Natural killer cell (primary cell): ENCODE data around the gene NUB1. TPM values are rescaled to one million over a fixed set of nuclear protein-coding genes. Genes with fewer than 3 reads are reported as not detected.

Experiments used
- ATAC-seq, 3 donors: fragments of 150-1000 bp in 2 of 3; fragments of 200-7000 bp in 1 of 3; cut with Tn5 transposase; 1 replicate in 1 of 3; 2 replicates in 2 of 3; pipeline ENCODE4 v1.10.0; 2021; ENCODE audit warnings: mild to moderate bottlenecking in 2 of 3, moderate library complexity in 2 of 3
- DNase-seq, 2 donors: peaks; one replicate each; pipeline versions ENCODE4 v3.0.0 to v3.0.0-alpha.2; 2013 to 2021; ENCODE audit warnings: mixed read lengths in 1 of 2
- H3K27ac ChIP-seq: one replicate; pipeline ENCODE4 v1.5.1; 2013; ENCODE audit warnings: mild to moderate bottlenecking, low read length
- H3K27me3 ChIP-seq: one replicate; pipeline ENCODE4 v1.6.1; 2013; ENCODE audit warnings: low read length; ENCODE audit not compliant: control insufficient read depth, insufficient read depth
- H3K36me3 ChIP-seq: one replicate; pipeline ENCODE4 v1.6.1; 2013; ENCODE audit warnings: low read length; ENCODE audit not compliant: control insufficient read depth, insufficient read depth
- H3K4me1 ChIP-seq: one replicate; pipeline ENCODE4 v1.6.1; 2013; ENCODE audit warnings: low read length; ENCODE audit not compliant: control insufficient read depth, insufficient read depth
- H3K4me3 ChIP-seq: one replicate; pipeline ENCODE4 v1.5.1; 2013; ENCODE audit warnings: low read length
- H3K9me3 ChIP-seq: one replicate; pipeline ENCODE4 v1.6.1; 2013; ENCODE audit warnings: low read length; ENCODE audit not compliant: control insufficient read depth, insufficient read depth
- H3K27ac Mint-ChIP-seq, 2 donors: one replicate each; pipeline ENCODE4 v1.8.0; 2022; ENCODE audit warnings: mild to moderate bottlenecking in 2 of 2, mixed read lengths in 2 of 2, moderate library complexity in 1 of 2
- H3K27me3 Mint-ChIP-seq, 2 donors: one replicate each; pipeline ENCODE4 v1.8.0; 2022; ENCODE audit warnings: low read depth in 2 of 2, mixed read lengths in 2 of 2
- H3K36me3 Mint-ChIP-seq: one replicate; pipeline ENCODE4 v1.8.0; 2022; ENCODE audit warnings: mixed read lengths
- H3K4me1 Mint-ChIP-seq, 2 donors: one replicate each; pipeline ENCODE4 v1.8.0; 2022; ENCODE audit warnings: mixed read lengths in 2 of 2
- H3K4me3 Mint-ChIP-seq: one replicate; pipeline ENCODE4 v1.8.0; 2022; ENCODE audit warnings: mild to moderate bottlenecking, moderate library complexity, mixed read lengths
- H3K9me3 Mint-ChIP-seq, 2 donors: one replicate each; pipeline ENCODE4 v1.8.0; 2022; ENCODE audit warnings: mixed read lengths in 2 of 2
- CTCF ChIP-seq: fragments of 200-600 bp; IDR thresholded peaks from one replicate; pipeline ENCODE4 v1.8.0; 2022; ENCODE audit warnings: antibody characterized with exemption
- WGBS: methylation state at CpG from one replicate; pipeline ENCODE4 v1.1.7; 2013; ENCODE audit warnings: missing lambda C conversion rate; ENCODE audit not compliant: insufficient coverage; 5-methylcytosine and 5-hydroxymethylcytosine counted together
- intact Hi-C: fragments of 100-400 bp; cut with micrococcal nuclease; formaldehyde crosslinking; loops from one replicate; pipeline ENCODE4 v1.14.2; 2022
- total RNA-seq, 4 donors: library from RNA; stranded (reverse); fragments of 120-200 nt in 1 of 4; gene quantifications; one replicate each; pipeline versions ENCODE4 v1.2.3 to v1.2.4, GENCODE V29; 2013 to 2022

The NUB1 gene
- total RNA-seq, 3 donors from 2014 or later (not counting 1 experiment from before 2014, with no cell fraction given) = 110 to 113 (median 111) TPM

GRCh38 chr7:151416112-151416940, 74.7 kb downstream of the NUB1 start:
- DNase-seq = no peak
- H3K4me1 Mint-ChIP-seq = peaks cover 0 to under 1% of the 10 kb centered on the region in 2 donors
- peaks cover 7% of the 10 kb centered on the region for H3K4me1 ChIP-seq
- H3K27ac ChIP-seq = no peak overlapping the region
- 92% methylated on average over 10 of the region's 10 CpGs for WGBS
- intact Hi-C loops = no loop called here
- peaks cover 4% of the 10 kb centered on the region for H3K27me3 ChIP-seq
- ATAC-seq = no peak
- no peak overlapping the region for H3K4me3 ChIP-seq
- H3K36me3 ChIP-seq = no peaks in the 10 kb centered on the region
- peaks cover 31 to 53% of the 10 kb centered on the region in 2 donors for H3K27me3 Mint-ChIP-seq
- H3K36me3 Mint-ChIP-seq = no peaks in the 10 kb centered on the region
- H3K4me3 Mint-ChIP-seq = no peak overlapping the region
- TF ChIP-seq CTCF = no peak
- peaks cover 9% of the 10 kb centered on the region for H3K9me3 ChIP-seq
- no peak overlapping the region for H3K27ac Mint-ChIP-seq
- H3K9me3 Mint-ChIP-seq = no peaks in the 10 kb centered on the region

GRCh38 chr7:151416941-151417315, 75.3 kb downstream of the NUB1 start:
- no peak overlapping the region for H3K4me3 ChIP-seq
- ATAC-seq = no peak
- 85% methylated on average over 11 of the region's 11 CpGs for WGBS
- H3K27me3 ChIP-seq = peaks cover 1% of the 10 kb centered on the region
- H3K4me1 ChIP-seq = peaks cover 5% of the 10 kb centered on the region
- DNase-seq = no peak
- H3K4me1 Mint-ChIP-seq = no peaks in the 10 kb centered on the region
- peaks cover 27 to 53% of the 10 kb centered on the region in 2 donors for H3K27me3 Mint-ChIP-seq
- no peak overlapping the region for H3K4me3 Mint-ChIP-seq
- no peaks in the 10 kb centered on the region for H3K36me3 ChIP-seq
- no peak for TF ChIP-seq CTCF
- no peaks in the 10 kb centered on the region for H3K9me3 Mint-ChIP-seq
- H3K9me3 ChIP-seq = peaks cover 9% of the 10 kb centered on the region
- intact Hi-C loops = no loop called here
- no peak overlapping the region for H3K27ac Mint-ChIP-seq
- H3K36me3 Mint-ChIP-seq = no peaks in the 10 kb centered on the region
- H3K27ac ChIP-seq = no peak overlapping the region

- no peak overlapping the region for H3K27ac Mint-ChIP-seq
- no peak overlapping the region for H3K27ac ChIP-seq
- H3K4me1 ChIP-seq = peaks cover 5% of the 10 kb centered on the region
- no peaks in the 10 kb centered on the region for H3K9me3 Mint-ChIP-seq
- ATAC-seq (no peak), DNase-seq (no peak)
- H3K9me3 ChIP-seq = peaks cover 9% of the 10 kb centered on the region
- H3K4me3 Mint-ChIP-seq = no peak overlapping the region
- H3K36me3 Mint-ChIP-seq = no peaks in the 10 kb centered on the region
- 76% methylated on average over 5 of the region's 5 CpGs for WGBS
- no peaks in the 10 kb centered on the region for H3K27me3 ChIP-seq
- TF ChIP-seq CTCF = no peak
- no peaks in the 10 kb centered on the region for H3K36me3 ChIP-seq
- intact Hi-C loops = no loop called here
- no peaks in the 10 kb centered on the region for H3K4me1 Mint-ChIP-seq
- no peak overlapping the region for H3K4me3 ChIP-seq
- peaks cover 19 to 27% of the 10 kb centered on the region in 2 donors for H3K27me3 Mint-ChIP-seq
Observed at GRCh38 chr7:151420144-151420543, 78.5 kb downstream of the NUB1 start.
